GM12878 (cell line): ENCODE data around the gene HNRNPR.

Experiments used
- NBN ChIP-seq: fragments of 450-650 bp; IDR thresholded peaks from 2 replicates; pipeline ENCODE4 v1.6.1; 2016
- TF ChIP-seq, protein P1 (sequence below), 3 experiments: IDR thresholded peaks in 2 of 3; conservative IDR thresholded peaks in 1 of 3; 2 replicates each; pipeline ENCODE4 v1.5.1; 2011; ENCODE audit warnings: low read depth in 3 of 3, low read length in 3 of 3, mild to moderate bottlenecking in 3 of 3, control low read depth in 2 of 3, moderate library complexity in 2 of 3, inconsistent platforms in 1 of 3, mixed read lengths in 1 of 3; ENCODE audit not compliant: control insufficient read depth in 2 of 3, insufficient read depth in 1 of 3; ENCODE audit errors: extremely low read depth in 1 of 3
- TF ChIP-seq, protein P2 (sequence below): IDR thresholded peaks from 2 replicates; pipeline ENCODE4 v1.6.1; 2012; ENCODE audit warnings: low read depth, low read length, improper control_type of control experiment

DNA sequence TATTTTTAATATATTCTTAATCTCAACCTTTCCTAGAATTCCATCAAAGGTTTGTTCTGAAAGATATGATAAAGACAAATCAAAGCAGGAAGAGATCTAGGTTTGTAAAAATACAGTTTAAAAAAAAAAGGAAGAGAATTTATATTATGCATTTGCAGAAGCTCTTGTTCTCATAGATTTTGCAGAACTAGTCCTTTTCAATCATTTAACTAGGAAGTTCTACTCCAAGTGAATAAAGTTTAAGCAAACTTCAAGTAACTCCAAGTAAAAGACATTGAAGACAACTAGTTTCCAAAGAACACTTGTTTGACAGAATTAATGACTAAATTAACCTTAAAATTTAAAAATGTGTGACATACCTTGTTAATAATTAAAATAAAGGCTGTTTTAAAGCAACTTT, 55.9 kb downstream of the HNRNPR start:
- TF ChIP-seq, protein P1, sequence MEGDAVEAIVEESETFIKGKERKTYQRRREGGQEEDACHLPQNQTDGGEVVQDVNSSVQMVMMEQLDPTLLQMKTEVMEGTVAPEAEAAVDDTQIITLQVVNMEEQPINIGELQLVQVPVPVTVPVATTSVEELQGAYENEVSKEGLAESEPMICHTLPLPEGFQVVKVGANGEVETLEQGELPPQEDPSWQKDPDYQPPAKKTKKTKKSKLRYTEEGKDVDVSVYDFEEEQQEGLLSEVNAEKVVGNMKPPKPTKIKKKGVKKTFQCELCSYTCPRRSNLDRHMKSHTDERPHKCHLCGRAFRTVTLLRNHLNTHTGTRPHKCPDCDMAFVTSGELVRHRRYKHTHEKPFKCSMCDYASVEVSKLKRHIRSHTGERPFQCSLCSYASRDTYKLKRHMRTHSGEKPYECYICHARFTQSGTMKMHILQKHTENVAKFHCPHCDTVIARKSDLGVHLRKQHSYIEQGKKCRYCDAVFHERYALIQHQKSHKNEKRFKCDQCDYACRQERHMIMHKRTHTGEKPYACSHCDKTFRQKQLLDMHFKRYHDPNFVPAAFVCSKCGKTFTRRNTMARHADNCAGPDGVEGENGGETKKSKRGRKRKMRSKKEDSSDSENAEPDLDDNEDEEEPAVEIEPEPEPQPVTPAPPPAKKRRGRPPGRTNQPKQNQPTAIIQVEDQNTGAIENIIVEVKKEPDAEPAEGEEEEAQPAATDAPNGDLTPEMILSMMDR (IDR thresholded peaks at IDR 0.05 in 2 of 3, conservative IDR thresholded peaks at IDR 0.05 in 1 of 3; ENCODE audit: control insufficient read depth in 2 of 3, extremely low read depth in 1 of 3, insufficient read depth in 1 of 3, low read depth in 3 of 3, low read length in 3 of 3), result no peak
- no peak for TF ChIP-seq NBN
- TF ChIP-seq, protein P2, sequence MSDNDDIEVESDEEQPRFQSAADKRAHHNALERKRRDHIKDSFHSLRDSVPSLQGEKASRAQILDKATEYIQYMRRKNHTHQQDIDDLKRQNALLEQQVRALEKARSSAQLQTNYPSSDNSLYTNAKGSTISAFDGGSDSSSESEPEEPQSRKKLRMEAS, result no peak
